ENCODE measurements around the gene GRAMD1B.

DNA sequence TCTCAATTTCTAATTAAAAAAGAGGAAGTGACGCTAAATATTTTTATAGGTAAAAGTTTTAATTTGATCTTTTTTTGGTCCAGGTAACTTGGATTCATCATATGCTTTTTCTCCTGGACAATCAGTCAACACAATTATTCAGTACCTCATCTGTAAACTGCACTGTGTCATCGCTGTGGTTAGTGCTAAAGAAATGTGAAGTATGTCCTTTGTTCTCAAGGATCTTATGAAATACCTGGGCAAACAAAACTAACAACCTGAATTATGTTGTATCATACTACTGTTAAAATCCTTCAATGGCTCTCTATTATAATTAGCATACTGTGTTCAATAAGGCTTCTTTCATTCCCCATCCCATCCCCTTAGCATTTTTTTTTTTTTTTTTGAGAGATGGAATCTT is 244.2 kb downstream of the GRAMD1B start:
- TF ChIP-seq, protein P1, sequence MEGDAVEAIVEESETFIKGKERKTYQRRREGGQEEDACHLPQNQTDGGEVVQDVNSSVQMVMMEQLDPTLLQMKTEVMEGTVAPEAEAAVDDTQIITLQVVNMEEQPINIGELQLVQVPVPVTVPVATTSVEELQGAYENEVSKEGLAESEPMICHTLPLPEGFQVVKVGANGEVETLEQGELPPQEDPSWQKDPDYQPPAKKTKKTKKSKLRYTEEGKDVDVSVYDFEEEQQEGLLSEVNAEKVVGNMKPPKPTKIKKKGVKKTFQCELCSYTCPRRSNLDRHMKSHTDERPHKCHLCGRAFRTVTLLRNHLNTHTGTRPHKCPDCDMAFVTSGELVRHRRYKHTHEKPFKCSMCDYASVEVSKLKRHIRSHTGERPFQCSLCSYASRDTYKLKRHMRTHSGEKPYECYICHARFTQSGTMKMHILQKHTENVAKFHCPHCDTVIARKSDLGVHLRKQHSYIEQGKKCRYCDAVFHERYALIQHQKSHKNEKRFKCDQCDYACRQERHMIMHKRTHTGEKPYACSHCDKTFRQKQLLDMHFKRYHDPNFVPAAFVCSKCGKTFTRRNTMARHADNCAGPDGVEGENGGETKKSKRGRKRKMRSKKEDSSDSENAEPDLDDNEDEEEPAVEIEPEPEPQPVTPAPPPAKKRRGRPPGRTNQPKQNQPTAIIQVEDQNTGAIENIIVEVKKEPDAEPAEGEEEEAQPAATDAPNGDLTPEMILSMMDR (IDR thresholded peaks at IDR 0.05; ENCODE audit: low read depth, low read length): no peak
- TF ChIP-seq POLR2A (IDR thresholded peaks at IDR 0.05; ENCODE audit: extremely low read depth, insufficient read length): no peak
- TF ChIP-seq, protein P2, sequence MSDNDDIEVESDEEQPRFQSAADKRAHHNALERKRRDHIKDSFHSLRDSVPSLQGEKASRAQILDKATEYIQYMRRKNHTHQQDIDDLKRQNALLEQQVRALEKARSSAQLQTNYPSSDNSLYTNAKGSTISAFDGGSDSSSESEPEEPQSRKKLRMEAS (IDR thresholded peaks at IDR 0.05; ENCODE audit: low read depth, low read length): no peak
- TF ChIP-seq MYC (IDR thresholded peaks at IDR 0.05; ENCODE audit: low read depth, low read length): no peak
